Measurements from ENCODE around the gene TNNC1.

Gene TNNC1

DNA sequence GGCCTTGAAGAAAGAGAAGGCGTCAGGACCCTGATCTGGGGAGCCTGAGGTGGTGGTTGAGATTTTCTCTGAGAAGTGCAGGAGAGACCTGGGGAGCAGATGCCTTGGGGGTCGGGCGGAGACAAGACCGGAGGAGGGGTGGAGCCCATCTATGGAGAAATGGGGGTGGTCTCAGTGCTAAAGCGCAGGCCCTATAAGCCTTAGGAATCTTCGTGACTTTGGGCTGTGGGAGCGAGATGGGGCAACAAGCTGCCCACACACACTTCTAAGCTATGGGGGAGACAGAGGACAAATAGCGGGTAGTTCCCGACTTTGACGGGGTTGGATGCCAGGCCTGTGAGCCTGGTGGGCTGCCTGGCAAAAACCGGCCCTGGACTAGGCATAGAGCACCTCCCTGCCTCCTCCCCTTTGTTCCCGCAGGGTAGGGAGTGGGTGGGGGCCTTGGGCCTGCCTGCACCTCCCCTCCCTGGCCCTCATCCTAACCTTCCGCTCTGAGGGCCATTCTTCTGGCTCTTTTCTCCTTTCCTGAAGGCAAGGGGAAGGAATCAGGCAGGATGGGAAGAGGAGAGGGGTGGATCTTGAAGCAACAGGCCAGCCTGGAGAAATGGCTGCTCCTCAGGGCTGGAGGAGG lies 2.4 kb upstream of the TNNC1 start:
- TF ChIP-seq, protein P1, sequence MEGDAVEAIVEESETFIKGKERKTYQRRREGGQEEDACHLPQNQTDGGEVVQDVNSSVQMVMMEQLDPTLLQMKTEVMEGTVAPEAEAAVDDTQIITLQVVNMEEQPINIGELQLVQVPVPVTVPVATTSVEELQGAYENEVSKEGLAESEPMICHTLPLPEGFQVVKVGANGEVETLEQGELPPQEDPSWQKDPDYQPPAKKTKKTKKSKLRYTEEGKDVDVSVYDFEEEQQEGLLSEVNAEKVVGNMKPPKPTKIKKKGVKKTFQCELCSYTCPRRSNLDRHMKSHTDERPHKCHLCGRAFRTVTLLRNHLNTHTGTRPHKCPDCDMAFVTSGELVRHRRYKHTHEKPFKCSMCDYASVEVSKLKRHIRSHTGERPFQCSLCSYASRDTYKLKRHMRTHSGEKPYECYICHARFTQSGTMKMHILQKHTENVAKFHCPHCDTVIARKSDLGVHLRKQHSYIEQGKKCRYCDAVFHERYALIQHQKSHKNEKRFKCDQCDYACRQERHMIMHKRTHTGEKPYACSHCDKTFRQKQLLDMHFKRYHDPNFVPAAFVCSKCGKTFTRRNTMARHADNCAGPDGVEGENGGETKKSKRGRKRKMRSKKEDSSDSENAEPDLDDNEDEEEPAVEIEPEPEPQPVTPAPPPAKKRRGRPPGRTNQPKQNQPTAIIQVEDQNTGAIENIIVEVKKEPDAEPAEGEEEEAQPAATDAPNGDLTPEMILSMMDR (IDR thresholded peaks at IDR 0.05; ENCODE audit: insufficient read depth, missing control alignments): no peak
- FAIRE-seq: no peak
- DNase-seq (ENCODE audit: insufficient read length, low spot score): no peak

- DNase-seq (ENCODE audit: insufficient read length, low spot score) (peak; percentile 97), FAIRE-seq (no peak)
- TF ChIP-seq, protein P1 (IDR thresholded peaks at IDR 0.05; ENCODE audit: insufficient read depth, missing control alignments): no peak
Measured at GRCh38 chr3:52455283-52456168, 1.7 kb upstream of the TNNC1 start, which contains the start of gene NISCH. NISCH (plus strand) TSS chr3:52455604; CDS start chr3:52455642, 38 bp downstream.

GRCh38 chr3:52454938-52455282 lies 1.1 kb upstream of the TNNC1 start:
- no peak for DNase-seq (ENCODE audit: insufficient read length, low spot score)
- FAIRE-seq: no peak
- TF ChIP-seq, protein P1 (IDR thresholded peaks at IDR 0.05; ENCODE audit: insufficient read depth, missing control alignments): no peak

DNA sequence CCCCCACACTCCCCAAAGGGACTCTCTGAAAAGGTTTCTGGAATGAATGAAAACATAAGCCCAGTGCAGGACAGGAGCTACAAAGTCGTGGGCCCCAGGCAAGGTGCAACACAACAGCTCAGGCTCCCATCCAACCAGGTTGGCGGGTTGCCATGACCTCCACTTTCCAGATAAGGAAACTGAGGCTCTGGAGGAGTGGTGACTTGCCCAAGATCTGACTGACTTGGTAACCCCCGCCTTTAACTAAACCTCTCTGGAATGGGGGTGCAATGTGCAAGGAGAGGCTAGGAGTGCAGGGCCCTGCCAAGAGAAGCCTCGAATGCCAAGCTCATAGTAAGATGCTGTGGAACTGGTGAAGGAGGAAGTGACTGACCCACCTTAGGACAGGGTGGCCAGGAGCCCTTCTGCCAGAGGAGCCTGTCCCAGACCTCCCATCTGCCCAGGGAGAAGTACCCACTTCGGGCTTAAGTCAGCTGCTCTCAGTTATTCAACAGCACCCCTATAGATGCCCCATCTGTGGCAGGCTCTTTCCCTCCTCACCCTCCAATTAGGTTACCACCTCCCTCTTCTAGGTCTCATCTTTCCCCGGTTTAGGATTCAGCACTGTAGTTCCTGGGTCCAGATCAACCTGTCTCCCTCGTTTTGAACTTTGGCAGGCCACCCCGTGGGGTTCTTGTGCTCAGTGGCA lies 553 bp upstream of the TNNC1 start:
- no peak for FAIRE-seq
- no peak for DNase-seq (ENCODE audit: insufficient read length, low spot score)
- TF ChIP-seq, protein P1 (IDR thresholded peaks at IDR 0.05; ENCODE audit: insufficient read depth, missing control alignments): no peak

GRCh38 chr3:52452570-52453221 lies 1.1 kb downstream of the TNNC1 start:
- FAIRE-seq (no peak), DNase-seq (ENCODE audit: insufficient read length, low spot score) (no peak)
- TF ChIP-seq, protein P1 (IDR thresholded peaks at IDR 0.05; ENCODE audit: insufficient read depth, missing control alignments): no peak

DNA sequence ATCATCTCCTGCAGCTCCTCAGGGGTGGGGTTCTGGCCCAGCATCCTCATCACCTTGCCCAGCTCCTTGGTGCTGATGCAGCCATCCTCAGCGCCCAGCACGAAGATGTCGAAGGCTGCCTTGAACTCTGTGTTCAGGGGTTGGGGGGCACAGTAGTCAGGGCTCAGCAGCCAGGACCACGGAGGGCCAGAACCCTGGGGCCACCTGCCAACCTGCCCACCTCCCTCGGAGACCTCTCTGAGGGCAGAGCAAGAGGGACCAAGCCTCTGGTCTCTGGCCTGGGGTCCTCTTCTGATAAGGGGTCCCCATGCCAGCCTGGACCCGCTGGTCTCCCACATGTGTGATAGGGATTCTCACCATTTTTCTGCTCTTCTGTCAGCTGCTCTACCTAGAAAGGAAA lies 1.7 kb downstream of the TNNC1 start:
- no peak for FAIRE-seq
- TF ChIP-seq, protein P1 (IDR thresholded peaks at IDR 0.05; ENCODE audit: insufficient read depth, missing control alignments): no peak
- DNase-seq (ENCODE audit: insufficient read length, low spot score): no peak

Measured in D721Med (cell line).